Heart right ventricle (tissue), 16 donors: ENCODE measurements around the gene THEM5. TPM values are rescaled to one million over a fixed set of nuclear protein-coding genes. Genes with fewer than 3 reads are reported as not detected.

ENCODE experiments used
- ATAC-seq, 8 donors: fragments of 200-7000 bp; cut with Tn5 transposase; one replicate each; pipeline ENCODE4 v1.9.1; 2020; ENCODE audit warnings: mild to moderate bottlenecking in 8 of 8, moderate library complexity in 8 of 8, moderate number of reproducible peaks in 1 of 8
- DNase-seq, 2 donors: peaks; one replicate each; pipeline ENCODE4 v3.0.0-alpha.2; 2020
- H3K27ac ChIP-seq, 10 donors: fragments of 200-600 bp; sonication (generic) in 2 of 10; one replicate each; pipeline versions ENCODE4 v1.5.0 to v1.8.0; 2020 to 2022; ENCODE audit warnings: mild to moderate bottlenecking in 3 of 10
- H3K27me3 ChIP-seq, 7 donors: fragments of 200-600 bp; one replicate each; pipeline ENCODE4 v1.8.0; 2021 to 2022; ENCODE audit warnings: mild to moderate bottlenecking in 2 of 7
- H3K36me3 ChIP-seq, 9 donors: fragments of 200-600 bp; sonication (generic) in 1 of 9; one replicate each; pipeline versions ENCODE4 v1.5.0 to v1.8.0; 2020 to 2022; ENCODE audit warnings: mild to moderate bottlenecking in 2 of 9
- H3K4me1 ChIP-seq, 9 donors: fragments of 200-600 bp; sonication (generic) in 1 of 9; one replicate each; pipeline versions ENCODE4 v1.5.0 to v1.8.0; 2020 to 2022; ENCODE audit warnings: mild to moderate bottlenecking in 4 of 9
- H3K4me3 ChIP-seq, 10 donors: fragments of 200-600 bp; sonication (generic) in 2 of 10; one replicate each; pipeline versions ENCODE4 v1.5.0 to v1.8.0; 2020 to 2022; ENCODE audit warnings: mild to moderate bottlenecking in 7 of 10, moderate library complexity in 2 of 10
- H3K9me3 ChIP-seq, 11 donors: fragments of 200-600 bp in 10 of 11; sonication (generic) in 2 of 11; one replicate each; pipeline versions ENCODE4 v1.5.0 to v1.8.0; 2013 to 2022; ENCODE audit warnings: mild to moderate bottlenecking in 2 of 11, control low read depth in 1 of 11, moderate library complexity in 1 of 11
- WGBS, 2 donors: extraction: QIAGEN DNeasy Blood & Tissue Kit; methylation state at CpG; one replicate each; pipeline ENCODE4 v1.1.7; 2013; ENCODE audit warnings: inconsistent platforms in 1 of 2; 5-methylcytosine and 5-hydroxymethylcytosine counted together
- intact Hi-C, 10 donors: fragments of 100-400 bp; cut with DNase I; formaldehyde crosslinking; loops; one replicate each; pipeline versions ENCODE4 v1.11.1 to v1.14.2; 2022
- polyA plus RNA-seq, 2 donors: library from polyadenylated mRNA; stranded (reverse); fragments of 200-250 nt; gene quantifications; one replicate each; pipeline ENCODE4 v1.2.3, GENCODE V29; 2013
- total RNA-seq, 10 donors: library from RNA; stranded (reverse); fragmentation: NEBNext Ultra II Directional in 3 of 10; extraction: Animal tissue kit (Norgen Biotek cat#: 25700) in 3 of 10; gene quantifications; one replicate each; pipeline versions ENCODE4 v1.2.1 to v1.2.4, GENCODE V29; 2021 to 2023
- TF ChIP-seq, protein P1 (sequence below), 9 donors: fragments of 200-600 bp; sonication (generic) in 2 of 9; IDR thresholded peaks; one replicate each; pipeline versions ENCODE4 v1.5.0 to v1.8.0; 2021 to 2022; ENCODE audit warnings: antibody characterized with exemption in 9 of 9, mild to moderate bottlenecking in 5 of 9, moderate library complexity in 1 of 9
- donor health status: Arrhythmogenic right ventricular cardiomyopathy.
- donor health status: ischemic (EF 13 %, LVEDD 7.1; RV severe dilation, severe dysfunction).
- donor health status: healthy with polysubstance abuse.
- donor health status: DM: no; HTN: yes; CAD: no.
- donor health status: DM: no; HTN: no; CAD: no.
- donor health status: ischemic (EF 25% LVEDD 6.9; RV normal size, moderate dysfunction).
- donor health status: ischemic (EF 25% LVEDD 5.7; RV mildly dilated, moderate dysfunction).
- donor health status: healthy.
- donor health status: DM: yes; HTN: yes; CAD: no.
- donor health status: Ischemic cardiomyopathy.
- donor health status: ischemic (EF 35%, LVEDD 5.7; RV mildly dilated, moderate dysfunction).
- donor health status: nonischemic (EF 11% LVEDD 7.7; RV severe dilation, severe dysfunction).
- donor health status: DM: yes; HTN: yes; CAD: no.
- donor health status: PGD.
- donor health status: ischemic (EF 29% LVEDD 5.4; RV normal size, mild dysfunction).
- donor health status: nonischemic (EF 23%, LVEDD 6.1; RV moderate dilation, normal function).

Gene THEM5
- total and polyA plus RNA-seq, 12 donors: 0.25 TPM; not detected in 11

DNA sequence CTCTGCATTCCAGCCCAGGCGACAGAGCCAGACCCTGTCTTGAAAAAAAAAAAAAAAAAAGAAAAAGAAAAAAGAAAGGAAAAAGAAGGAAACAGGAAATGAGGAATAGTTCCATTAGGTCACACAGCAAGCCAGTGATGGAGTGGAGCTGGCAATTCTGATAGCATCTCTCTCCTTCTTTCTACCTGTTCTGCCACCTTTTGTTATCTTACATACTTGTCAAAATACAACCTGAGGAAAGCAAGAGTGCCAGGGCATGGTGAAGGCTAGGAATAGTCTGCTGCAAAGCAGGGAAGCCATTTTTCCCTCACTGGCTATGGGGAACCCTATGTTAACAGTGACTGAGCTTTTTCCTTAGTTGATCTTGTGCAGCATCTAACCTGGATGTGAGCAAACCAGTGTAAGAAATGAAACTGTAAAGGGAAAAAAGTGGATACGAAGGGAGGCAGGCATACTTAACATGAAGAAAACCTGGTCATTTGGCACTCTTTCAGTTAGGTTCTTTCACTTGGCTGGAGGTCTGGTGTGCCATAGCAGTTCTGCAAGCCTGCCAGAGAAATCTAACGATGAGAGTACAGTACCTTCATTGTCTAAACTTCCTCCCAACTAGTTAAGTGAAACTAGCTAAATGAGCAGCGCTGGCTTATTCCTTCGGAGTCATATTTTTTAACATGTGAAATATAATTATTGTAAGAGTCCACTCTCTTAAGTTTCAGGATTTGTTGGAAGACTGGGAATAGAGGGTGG lies 17.9 kb upstream of the THEM5 start:
- H3K27ac ChIP-seq: no peak overlapping the region
- no peak for DNase-seq
- H3K4me1 ChIP-seq: peaks cover 0 to 12% (median 0%) of the 10 kb centered on the region in 9 donors
- WGBS, 2 donors: 51 to 58% methylated on average over 5 of the region's 5 CpGs
- H3K36me3 ChIP-seq: peaks cover 0 to 34% (median 13%) of the 10 kb centered on the region in 9 donors
- no peak for ATAC-seq
- intact Hi-C loops: no loop called here
- TF ChIP-seq, protein P1, sequence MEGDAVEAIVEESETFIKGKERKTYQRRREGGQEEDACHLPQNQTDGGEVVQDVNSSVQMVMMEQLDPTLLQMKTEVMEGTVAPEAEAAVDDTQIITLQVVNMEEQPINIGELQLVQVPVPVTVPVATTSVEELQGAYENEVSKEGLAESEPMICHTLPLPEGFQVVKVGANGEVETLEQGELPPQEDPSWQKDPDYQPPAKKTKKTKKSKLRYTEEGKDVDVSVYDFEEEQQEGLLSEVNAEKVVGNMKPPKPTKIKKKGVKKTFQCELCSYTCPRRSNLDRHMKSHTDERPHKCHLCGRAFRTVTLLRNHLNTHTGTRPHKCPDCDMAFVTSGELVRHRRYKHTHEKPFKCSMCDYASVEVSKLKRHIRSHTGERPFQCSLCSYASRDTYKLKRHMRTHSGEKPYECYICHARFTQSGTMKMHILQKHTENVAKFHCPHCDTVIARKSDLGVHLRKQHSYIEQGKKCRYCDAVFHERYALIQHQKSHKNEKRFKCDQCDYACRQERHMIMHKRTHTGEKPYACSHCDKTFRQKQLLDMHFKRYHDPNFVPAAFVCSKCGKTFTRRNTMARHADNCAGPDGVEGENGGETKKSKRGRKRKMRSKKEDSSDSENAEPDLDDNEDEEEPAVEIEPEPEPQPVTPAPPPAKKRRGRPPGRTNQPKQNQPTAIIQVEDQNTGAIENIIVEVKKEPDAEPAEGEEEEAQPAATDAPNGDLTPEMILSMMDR (IDR thresholded peaks at IDR 0.05): no peak
- no peaks in the 10 kb centered on the region for H3K27me3 ChIP-seq
- no peaks in the 10 kb centered on the region for H3K9me3 ChIP-seq
- H3K4me3 ChIP-seq: no peak overlapping the region

DNA sequence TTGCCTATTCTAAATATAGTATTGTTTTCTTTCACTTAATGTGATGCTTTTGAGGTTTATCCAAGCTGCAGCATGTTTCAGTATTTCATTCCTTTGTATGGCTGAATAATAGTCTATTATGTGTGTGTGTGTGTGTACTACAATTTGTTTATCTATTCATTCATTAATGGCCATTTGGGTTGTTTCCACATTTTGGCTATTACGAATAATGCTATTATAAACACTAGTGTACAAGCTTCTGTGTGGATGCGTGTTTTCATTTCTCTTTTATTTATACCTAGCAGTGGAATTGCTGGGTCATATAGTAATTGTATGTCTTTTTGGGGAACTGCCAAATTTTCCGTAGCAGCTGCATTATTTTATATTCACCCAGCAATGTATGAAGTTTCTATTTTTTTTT lies 15.0 kb upstream of the THEM5 start:
- TF ChIP-seq, protein P1 (IDR thresholded peaks at IDR 0.05): no peak
- intact Hi-C loops: no loop called here
- no peak overlapping the region for H3K4me3 ChIP-seq
- WGBS, 2 donors: 55% methylated on average over 3 of the region's 3 CpGs
- ATAC-seq: no peak
- peaks cover 0 to 12% (median 0%) of the 10 kb centered on the region in 9 donors for H3K4me1 ChIP-seq
- no peak for DNase-seq
- H3K9me3 ChIP-seq: no peaks in the 10 kb centered on the region
- H3K36me3 ChIP-seq: peaks cover 0 to 8% (median 4%) of the 10 kb centered on the region in 9 donors
- H3K27ac ChIP-seq: no peak overlapping the region
- no peaks in the 10 kb centered on the region for H3K27me3 ChIP-seq

DNA sequence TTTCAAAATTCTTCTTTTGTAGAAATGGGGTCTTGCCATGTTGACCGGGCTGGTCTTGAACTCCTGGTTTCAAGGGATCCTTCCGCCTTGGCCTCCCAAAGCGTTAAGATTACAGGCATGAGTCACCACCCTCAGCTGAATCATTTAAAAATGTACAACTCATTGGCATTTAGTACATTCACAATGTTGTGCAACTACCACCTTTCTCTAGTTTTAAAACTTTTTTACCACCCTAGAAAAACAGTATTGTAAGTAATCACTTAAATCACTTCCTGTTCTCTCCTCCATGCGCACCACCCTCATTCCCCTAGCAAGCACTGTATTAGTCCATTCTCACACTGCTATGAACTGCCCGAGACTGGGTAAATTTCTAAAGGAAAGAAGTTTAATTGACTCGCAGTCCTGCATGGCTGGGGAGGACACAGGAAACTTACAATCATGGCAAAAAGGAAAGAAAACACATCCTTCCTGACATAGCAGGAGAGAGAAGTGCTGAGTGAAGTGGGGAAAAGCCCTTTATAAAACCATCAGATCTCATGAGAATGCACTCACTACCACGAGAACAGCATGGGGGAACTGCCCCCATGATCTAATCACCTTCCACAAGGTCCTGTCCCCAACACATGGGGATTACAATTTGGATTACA lies 14.4 kb upstream of the THEM5 start:
- peak in 1 of 8 donors; percentile 50 for ATAC-seq
- 62 to 72% methylated on average over 7 of the region's 7 CpGs for WGBS, 2 donors

DNA sequence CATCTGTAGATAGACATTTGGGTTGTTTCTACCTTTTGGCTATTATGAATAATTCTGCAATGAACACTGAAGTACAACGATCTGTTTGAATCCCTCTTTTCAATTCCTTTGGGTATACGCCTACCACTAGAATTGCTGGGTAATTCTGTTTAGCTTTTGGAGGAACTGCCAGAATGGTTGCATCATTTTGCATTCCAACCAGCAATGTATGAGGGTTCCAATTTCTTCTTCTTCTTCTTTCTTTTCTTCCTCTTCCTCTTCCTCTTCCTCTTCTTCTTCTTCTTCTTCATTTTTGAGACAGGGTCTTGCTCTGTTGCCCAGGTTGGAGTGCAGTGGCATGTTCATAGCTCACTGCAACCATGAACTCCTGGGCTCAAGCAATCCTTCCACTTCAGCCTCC lies 13.8 kb upstream of the THEM5 start:
- no peak overlapping the region for H3K4me3 ChIP-seq
- peaks cover 0 to 12% (median 0%) of the 10 kb centered on the region in 9 donors for H3K4me1 ChIP-seq
- H3K36me3 ChIP-seq: no peaks in the 10 kb centered on the region
- no peaks in the 10 kb centered on the region for H3K9me3 ChIP-seq
- ATAC-seq: no peak
- DNase-seq: no peak
- WGBS, 2 donors: 75 to 88% methylated on average over 2 of the region's 2 CpGs
- peak overlapping the region in 1 of 10 donors; percentile 11 for H3K27ac ChIP-seq
- TF ChIP-seq, protein P1 (IDR thresholded peaks at IDR 0.05): no peak
- no peaks in the 10 kb centered on the region for H3K27me3 ChIP-seq
- intact Hi-C loops: no loop called here

More for the DNA sequence above, 14.4 kb upstream of the THEM5 start:
- Histone ChIP-seq H3K9me3 (no peaks in the 10 kb centered on the region), H3K36me3 (peaks cover 0 to 2% (median 0%) of the 10 kb centered on the region in 9 donors), H3K4me3 (no peak overlapping the region), H3K27ac (peak overlapping the region in 1 of 10 donors; percentile 11), H3K4me1 (peaks cover 0 to 12% (median 0%) of the 10 kb centered on the region in 9 donors), H3K27me3 (no peaks in the 10 kb centered on the region)
- TF ChIP-seq, protein P1 (IDR thresholded peaks at IDR 0.05): no peak
- intact Hi-C loops: no loop called here
- DNase-seq: no peak
